ENCODE measurements around the gene BFSP1. TPM values are rescaled to one million over a fixed set of nuclear protein-coding genes. Genes with fewer than 3 reads are reported as not detected.

Gene BFSP1
- total and polyA plus RNA-seq, 2 experiments from 2014 or later: 2.7 to 4.9 TPM

DNA sequence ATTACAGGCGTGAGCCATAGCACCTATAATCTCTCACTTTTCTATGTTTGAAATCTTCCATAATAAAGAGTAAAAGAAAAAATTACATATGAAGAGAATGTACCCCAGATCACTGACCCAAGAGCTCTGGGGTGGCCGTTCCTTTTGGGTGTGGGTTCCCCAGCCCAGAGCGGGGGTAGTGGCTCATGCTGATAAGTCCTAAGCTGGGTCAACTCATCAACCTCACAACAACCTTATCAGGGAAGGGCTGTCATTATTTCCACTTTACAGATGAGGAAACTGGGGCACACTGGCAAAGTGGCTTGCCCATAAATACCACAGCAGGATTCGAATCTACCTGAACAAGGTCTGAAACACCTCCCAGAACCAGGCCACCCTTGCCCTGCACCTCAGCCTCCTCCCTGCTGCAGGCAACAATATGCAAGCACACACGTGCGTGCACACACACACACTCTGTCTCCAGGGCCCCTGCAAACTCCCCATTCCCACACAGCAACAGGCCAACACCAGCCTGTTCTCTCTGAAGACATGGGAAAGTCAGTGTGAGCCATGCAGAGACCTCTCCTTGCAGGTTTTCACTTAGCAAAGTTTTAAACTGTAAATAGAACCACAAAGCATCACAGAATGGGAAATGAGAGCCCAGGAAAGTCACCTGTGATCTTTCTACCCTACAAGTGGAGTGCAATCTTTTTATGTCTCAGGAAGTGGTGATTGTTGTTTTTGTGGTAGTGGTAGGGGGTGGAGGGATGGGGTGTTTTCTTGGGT lies 27.7 kb downstream of the BFSP1 start:
- Histone ChIP-seq H3K9me2 (ENCODE audit: insufficient read depth) (no peaks in the 10 kb centered on the region), H2AFZ (0 out of 2 replicates have a peak overlapping the region, but pooled peaks have one; percentile 91), H3K79me2 (replicated peaks; ENCODE audit: insufficient read depth) (no peaks in the 10 kb centered on the region), H3K27ac (ENCODE audit: low read depth) (no peak overlapping the region), H4K20me1 (replicated peaks; ENCODE audit: insufficient read depth) (no peaks in the 10 kb centered on the region), H3K4me2 (no peak overlapping the region), H3F3A (replicated peaks; ENCODE audit: low read depth) (no peaks in the 10 kb centered on the region), H3K4me3 (no peak overlapping the region), H3K4me1 (ENCODE audit: insufficient read depth) (no peaks in the 10 kb centered on the region), H3K27me3 (ENCODE audit: insufficient read depth) (0 out of 2 replicates have a peak, but pooled peaks cover 4% of the 10 kb centered on the region), H3K36me3 (ENCODE audit: insufficient read depth) (no peaks in the 10 kb centered on the region)
- Mint-ChIP-seq H3K4me1 (peaks cover 17% of the 10 kb centered on the region), H3K36me3 (ENCODE audit: low read depth) (no peaks in the 10 kb centered on the region), H3K27me3 (ENCODE audit: insufficient read depth, low read depth, poor library complexity) (peaks cover 15% of the 10 kb centered on the region), H3K4me3 (no peak overlapping the region), H3K9me3 (no peaks in the 10 kb centered on the region), H3K27ac (no peak overlapping the region)
- DNase-seq (ENCODE audit: low spot score) (no peak), ATAC-seq (no peak)
- TF ChIP-seq, protein P1, sequence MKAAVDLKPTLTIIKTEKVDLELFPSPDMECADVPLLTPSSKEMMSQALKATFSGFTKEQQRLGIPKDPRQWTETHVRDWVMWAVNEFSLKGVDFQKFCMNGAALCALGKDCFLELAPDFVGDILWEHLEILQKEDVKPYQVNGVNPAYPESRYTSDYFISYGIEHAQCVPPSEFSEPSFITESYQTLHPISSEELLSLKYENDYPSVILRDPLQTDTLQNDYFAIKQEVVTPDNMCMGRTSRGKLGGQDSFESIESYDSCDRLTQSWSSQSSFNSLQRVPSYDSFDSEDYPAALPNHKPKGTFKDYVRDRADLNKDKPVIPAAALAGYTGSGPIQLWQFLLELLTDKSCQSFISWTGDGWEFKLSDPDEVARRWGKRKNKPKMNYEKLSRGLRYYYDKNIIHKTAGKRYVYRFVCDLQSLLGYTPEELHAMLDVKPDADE (IDR thresholded peaks at IDR 0.05): no peak
- TF ChIP-seq EZH2 (IDR thresholded peaks at IDR 0.05; ENCODE audit: low read depth, unreplicated experiment): no peak
- TF ChIP-seq, protein P2, sequence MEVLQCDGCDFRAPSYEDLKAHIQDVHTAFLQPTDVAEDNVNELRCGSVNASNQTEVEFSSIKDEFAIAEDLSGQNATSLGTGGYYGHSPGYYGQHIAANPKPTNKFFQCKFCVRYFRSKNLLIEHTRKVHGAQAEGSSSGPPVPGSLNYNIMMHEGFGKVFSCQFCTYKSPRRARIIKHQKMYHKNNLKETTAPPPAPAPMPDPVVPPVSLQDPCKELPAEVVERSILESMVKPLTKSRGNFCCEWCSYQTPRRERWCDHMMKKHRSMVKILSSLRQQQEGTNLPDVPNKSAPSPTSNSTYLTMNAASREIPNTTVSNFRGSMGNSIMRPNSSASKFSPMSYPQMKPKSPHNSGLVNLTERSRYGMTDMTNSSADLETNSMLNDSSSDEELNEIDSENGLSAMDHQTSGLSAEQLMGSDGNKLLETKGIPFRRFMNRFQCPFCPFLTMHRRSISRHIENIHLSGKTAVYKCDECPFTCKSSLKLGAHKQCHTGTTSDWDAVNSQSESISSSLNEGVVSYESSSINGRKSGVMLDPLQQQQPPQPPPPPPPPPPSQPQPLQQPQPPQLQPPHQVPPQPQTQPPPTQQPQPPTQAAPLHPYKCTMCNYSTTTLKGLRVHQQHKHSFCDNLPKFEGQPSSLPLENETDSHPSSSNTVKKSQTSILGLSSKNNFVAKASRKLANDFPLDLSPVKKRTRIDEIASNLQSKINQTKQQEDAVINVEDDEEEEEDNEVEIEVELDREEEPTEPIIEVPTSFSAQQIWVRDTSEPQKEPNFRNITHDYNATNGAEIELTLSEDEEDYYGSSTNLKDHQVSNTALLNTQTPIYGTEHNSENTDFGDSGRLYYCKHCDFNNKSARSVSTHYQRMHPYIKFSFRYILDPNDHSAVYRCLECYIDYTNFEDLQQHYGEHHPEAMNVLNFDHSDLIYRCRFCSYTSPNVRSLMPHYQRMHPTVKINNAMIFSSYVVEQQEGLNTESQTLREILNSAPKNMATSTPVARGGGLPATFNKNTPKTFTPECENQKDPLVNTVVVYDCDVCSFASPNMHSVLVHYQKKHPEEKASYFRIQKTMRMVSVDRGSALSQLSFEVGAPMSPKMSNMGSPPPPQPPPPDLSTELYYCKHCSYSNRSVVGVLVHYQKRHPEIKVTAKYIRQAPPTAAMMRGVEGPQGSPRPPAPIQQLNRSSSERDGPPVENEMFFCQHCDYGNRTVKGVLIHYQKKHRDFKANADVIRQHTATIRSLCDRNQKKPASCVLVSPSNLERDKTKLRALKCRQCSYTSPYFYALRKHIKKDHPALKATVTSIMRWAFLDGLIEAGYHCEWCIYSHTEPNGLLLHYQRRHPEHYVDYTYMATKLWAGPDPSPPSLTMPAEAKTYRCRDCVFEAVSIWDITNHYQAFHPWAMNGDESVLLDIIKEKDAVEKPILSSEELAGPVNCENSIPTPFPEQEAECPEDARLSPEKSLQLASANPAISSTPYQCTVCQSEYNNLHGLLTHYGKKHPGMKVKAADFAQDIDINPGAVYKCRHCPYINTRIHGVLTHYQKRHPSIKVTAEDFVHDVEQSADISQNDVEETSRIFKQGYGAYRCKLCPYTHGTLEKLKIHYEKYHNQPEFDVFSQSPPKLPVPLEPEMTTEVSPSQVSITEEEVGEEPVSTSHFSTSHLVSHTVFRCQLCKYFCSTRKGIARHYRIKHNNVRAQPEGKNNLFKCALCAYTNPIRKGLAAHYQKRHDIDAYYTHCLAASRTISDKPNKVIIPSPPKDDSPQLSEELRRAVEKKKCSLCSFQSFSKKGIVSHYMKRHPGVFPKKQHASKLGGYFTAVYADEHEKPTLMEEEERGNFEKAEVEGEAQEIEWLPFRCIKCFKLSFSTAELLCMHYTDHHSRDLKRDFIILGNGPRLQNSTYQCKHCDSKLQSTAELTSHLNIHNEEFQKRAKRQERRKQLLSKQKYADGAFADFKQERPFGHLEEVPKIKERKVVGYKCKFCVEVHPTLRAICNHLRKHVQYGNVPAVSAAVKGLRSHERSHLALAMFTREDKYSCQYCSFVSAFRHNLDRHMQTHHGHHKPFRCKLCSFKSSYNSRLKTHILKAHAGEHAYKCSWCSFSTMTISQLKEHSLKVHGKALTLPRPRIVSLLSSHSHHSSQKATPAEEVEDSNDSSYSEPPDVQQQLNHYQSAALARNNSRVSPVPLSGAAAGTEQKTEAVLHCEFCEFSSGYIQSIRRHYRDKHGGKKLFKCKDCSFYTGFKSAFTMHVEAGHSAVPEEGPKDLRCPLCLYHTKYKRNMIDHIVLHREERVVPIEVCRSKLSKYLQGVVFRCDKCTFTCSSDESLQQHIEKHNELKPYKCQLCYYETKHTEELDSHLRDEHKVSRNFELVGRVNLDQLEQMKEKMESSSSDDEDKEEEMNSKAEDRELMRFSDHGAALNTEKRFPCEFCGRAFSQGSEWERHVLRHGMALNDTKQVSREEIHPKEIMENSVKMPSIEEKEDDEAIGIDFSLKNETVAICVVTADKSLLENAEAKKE (CRISPR knock-in tag; IDR thresholded peaks at IDR 0.05): no peak
- TF ChIP-seq EZH2phosphoT487 (IDR thresholded peaks at IDR 0.05; ENCODE audit: unreplicated experiment): no peak
- no peak for TF ChIP-seq ZNF331 (CRISPR knock-in tag; IDR thresholded peaks at IDR 0.05; ENCODE audit: low read depth)
